HepG2 (cell line): ENCODE data around the gene DLAT. TPM values are rescaled to one million over a fixed set of nuclear protein-coding genes. Genes with fewer than 3 reads are reported as not detected.

Experiments
- ATAC-seq: fragments of 200-7000 bp; cut with Tn5 transposase; 3 replicates; pipeline ENCODE4 v1.9.1; 2020; ENCODE audit warnings: mild to moderate bottlenecking, moderate library complexity
- BruUV-seq: library from RNA; stranded (reverse); fragments of 400-500 nt; replicated peaks from 2 replicates; lab custom pipeline; 2021; lab: Mats Ljungman, UMichigan
- CTCF ChIA-PET: fragments of 300-600 bp; formaldehyde crosslinking; extraction: SDS; loops from one replicate; lab custom pipeline; 2021; ENCODE audit warnings: low total read pairs, inconsistent platforms, low intra/inter-chr PET ratio; lab: Yijun Ruan, JAX
- POLR2A ChIA-PET: fragments of 350-600 bp; sonication (Branson Sonifier 250); formaldehyde crosslinking; loops from one replicate; lab custom pipeline; 2020; ENCODE audit warnings: antibody characterized with exemption, inconsistent platforms; lab: Yijun Ruan, JAX
- DNase-seq: peaks from one replicate; pipeline ENCODE4 v3.0.0-alpha.2; 2015; ENCODE audit warnings: low spot score
- FAIRE-seq: peaks from 3 replicates; lab custom pipeline; 2011; peaks lifted over from hg19 to GRCh38; lab: Jason Lieb, UNC
- H2AFZ ChIP-seq: one replicate; pipeline ENCODE4 v1.6.1; 2011; ENCODE audit warnings: low read length, inconsistent platforms
- H3K27ac ChIP-seq: fragments of 300-600 bp; 3 replicates; pipeline ENCODE4 v1.8.0; 2011; ENCODE audit warnings: mixed run types, mild to moderate bottlenecking, mixed read lengths, low read length, inconsistent platforms; ENCODE audit not compliant: insufficient read depth; ENCODE audit errors: extremely low read length
- H3K27me3 ChIP-seq, 2 experiments: fragments of 200-600 bp in 1 of 2; 2 replicates in 1 of 2; 3 replicates in 1 of 2; pipeline versions ENCODE4 v1.6.0 to v1.8.0; 2011; ENCODE audit warnings: low read length in 2 of 2, mild to moderate bottlenecking in 2 of 2, moderate library complexity in 2 of 2, inconsistent platforms in 1 of 2; ENCODE audit not compliant: insufficient read depth in 2 of 2, control insufficient read depth in 1 of 2
- H3K36me3 ChIP-seq, 2 experiments: fragments of 200-600 bp in 1 of 2; replicated peaks in 1 of 2; 2 replicates in 1 of 2; 3 replicates in 1 of 2; pipeline versions ENCODE4 v1.5.1 to v1.8.0; 2011; ENCODE audit warnings: low read length in 2 of 2, inconsistent platforms in 1 of 2; ENCODE audit not compliant: insufficient read depth in 2 of 2, control insufficient read depth in 1 of 2
- H3K4me1 ChIP-seq: 2 replicates; pipeline ENCODE4 v1.5.1; 2012; ENCODE audit warnings: low read length, inconsistent platforms; ENCODE audit not compliant: insufficient read depth
- H3K4me2 ChIP-seq: 2 replicates; pipeline ENCODE4 v1.6.0; 2011; ENCODE audit warnings: low read depth, low read length, inconsistent platforms
- H3K4me3 ChIP-seq, 3 experiments: fragments of 200-600 bp in 1 of 3; sonication (generic), shearing (Covaris generic) in 1 of 3; replicated peaks in 1 of 3; 2 replicates each; pipeline ENCODE4 v1.5.1; 2011 to 2016; ENCODE audit warnings: low read length in 3 of 3, inconsistent platforms in 2 of 3, low read depth in 2 of 3, mild to moderate bottlenecking in 2 of 3, control low read depth in 1 of 3, mixed read lengths in 1 of 3; ENCODE audit not compliant: insufficient read depth in 1 of 3
- H3K79me2 ChIP-seq: one replicate; pipeline ENCODE4 v1.6.1; 2011; ENCODE audit warnings: low read length, inconsistent platforms; ENCODE audit not compliant: insufficient read depth
- H3K9ac ChIP-seq: 2 replicates; pipeline ENCODE4 v1.6.0; 2011; ENCODE audit warnings: mild to moderate bottlenecking, low read depth, low read length, inconsistent platforms; ENCODE audit not compliant: insufficient read depth
- H3K9me3 ChIP-seq: 2 replicates; pipeline ENCODE4 v1.5.1; 2012; ENCODE audit warnings: mild to moderate bottlenecking, low read length
- H4K20me1 ChIP-seq: 2 replicates; pipeline ENCODE4 v1.6.0; 2011; ENCODE audit warnings: inconsistent platforms, mild to moderate bottlenecking, low read length, moderate library complexity; ENCODE audit not compliant: insufficient read depth
- CTCF ChIP-seq: sonication (generic); formaldehyde crosslinking; IDR thresholded peaks from 2 replicates; pipeline ENCODE4 v1.5.0; 2020; ENCODE audit warnings: mild to moderate bottlenecking, missing genetic modification reagents, moderate library complexity
- STAG1 ChIP-seq: sonication (generic); formaldehyde crosslinking; IDR thresholded peaks from 2 replicates; pipeline ENCODE4 v1.4.0; 2020; ENCODE audit warnings: missing genetic modification reagents
- ZFP41 ChIP-seq: sonication (generic); formaldehyde crosslinking; IDR thresholded peaks from 2 replicates; pipeline ENCODE4 v1.4.0; 2020; ENCODE audit warnings: mild to moderate bottlenecking, missing genetic modification reagents, borderline replicate concordance
- ZNF703 ChIP-seq: sonication (generic); formaldehyde crosslinking; IDR thresholded peaks from 2 replicates; pipeline ENCODE4 v1.5.1; 2020; ENCODE audit warnings: missing genetic modification reagents, mild to moderate bottlenecking, moderate library complexity, borderline replicate concordance
- ZNF766 ChIP-seq: sonication (generic); formaldehyde crosslinking; IDR thresholded peaks from 2 replicates; pipeline ENCODE4 v1.5.0; 2020; ENCODE audit warnings: missing genetic modification reagents, borderline replicate concordance
- ZNF784 ChIP-seq: sonication (generic); formaldehyde crosslinking; IDR thresholded peaks from 2 replicates; pipeline ENCODE4 v1.5.1; 2020; ENCODE audit warnings: missing genetic modification reagents, mild to moderate bottlenecking, borderline replicate concordance
- WGBS: methylation state at CpG from one replicate; pipeline ENCODE4 v1.1.6; 2017; ENCODE audit warnings: low lambda C conversion rate; 5-methylcytosine and 5-hydroxymethylcytosine counted together
- in situ Hi-C: cut with HindIII; loops from 2 replicates; pipeline ENCODE4 v1.10.0; 2017; ENCODE audit warnings: low pct_unique_long_range_greater_than_20kb; ENCODE audit not compliant: extremely low pct_ligation_motif_present
- intact Hi-C: fragments of 100-400 bp; cut with micrococcal nuclease; formaldehyde crosslinking; loops from one replicate; pipeline ENCODE4 v1.10.0; 2022; ENCODE audit not compliant: unreplicated experiment
- polyA plus RNA-seq, 8 experiments: library from polyadenylated mRNA; depleted of rRNA in 3 of 8; stranded (reverse) in 7 of 8; unstranded in 1 of 8; fragments of >200 nt; fragmentation: Illumina TruSeq in 4 of 8; extraction: Trizol in 4 of 8; gene quantifications; 2 replicates each; pipeline versions ENCODE4 v1.2.1 to v1.2.3, GENCODE V29; 2011 to 2016; ENCODE audit warnings: low read depth in 4 of 8, missing spikeins in 1 of 8, mixed read lengths in 1 of 8; ENCODE audit not compliant: insufficient read depth in 1 of 8
- total RNA-seq, 5 experiments: library from RNA; depleted of rRNA; stranded (reverse); fragments of >200 nt; fragmentation: Illumina TruSeq; extraction: Trizol; gene quantifications; 2 replicates each; pipeline ENCODE4 v1.2.3, GENCODE V29; 2016; ENCODE audit warnings: low read depth in 1 of 5

The DLAT gene
- total and polyA plus RNA-seq, 2 of the 13 experiments (the other 11 are each of a cell fraction or from before 2014, with no cell fraction given), result 26.4 to 62.2 TPM

- CTCF ChIA-PET, result no interaction called here
- peaks cover 35% of the 10 kb centered on the region for H3K4me1 ChIP-seq
- TF ChIP-seq ZNF766, result no peak
- TF ChIP-seq ZFP41, result no peak
- TF ChIP-seq ZNF784 (CRISPR knock-in tag), result no peak
- TF ChIP-seq, all 625 proteins: peak for 0
- H3K79me2 ChIP-seq, result no peaks in the 10 kb centered on the region
- H3K9ac ChIP-seq, result no peak overlapping the region
- WGBS, result 92% methylated on average over 5 of the region's 5 CpGs
- H3K36me3 ChIP-seq, result peaks cover 0 to 20% of the 10 kb centered on the region in 2 experiments; a peak in 4 of 5 replicates
- POLR2A ChIA-PET, result no interaction called here
- intact Hi-C loops, result no loop called here
- no peaks in the 10 kb centered on the region for H4K20me1 ChIP-seq
- DNase-seq (no peak), ATAC-seq (no peak), FAIRE-seq (no peak)
- no peak overlapping the region for H3K4me2 ChIP-seq
- H3K4me3 ChIP-seq, result no peak overlapping the region
- in situ Hi-C loops, result no loop called here
- H3K27me3 ChIP-seq, result no peaks in the 10 kb centered on the region
- no peak overlapping the region for H2AFZ ChIP-seq
- no peaks in the 10 kb centered on the region for H3K9me3 ChIP-seq
- no peak overlapping the region for H3K27ac ChIP-seq
- BruUV-seq, result TSS peak; percentile 33
Measured at GRCh38 chr11:112019066-112019465, 6.1 kb upstream of the DLAT start.

- ATAC-seq, result no peak
- intact Hi-C loops (loop anchor here (10.0 kb wide), 1 partner anchor 88 kb away; the partner anchor contains the start of gene DIXDC1), in situ Hi-C loops (no loop called here)
- peak; percentile 49 for FAIRE-seq
- H3K36me3 ChIP-seq, result peaks cover 0 to 20% of the 10 kb centered on the region in 2 experiments; a peak in 3 of 5 replicates
- H3K9me3 ChIP-seq, result no peaks in the 10 kb centered on the region
- BruUV-seq, result no TSS peak
- peak; percentile 40 for TF ChIP-seq STAG1 (CRISPR knock-in tag)
- peak; percentile 37 for TF ChIP-seq CTCF
- TF ChIP-seq ZNF703, result no peak
- no peak overlapping the region for H3K4me2 ChIP-seq
- H3K9ac ChIP-seq, result no peak overlapping the region
- H3K27ac ChIP-seq, result no peak overlapping the region
- ChIA-PET POLR2A (interaction anchor here (0.9 to 1.4 kb wide), 3 partner anchors 17 to 152 kb away, joined by 3 to 5 read pairs (median 4); partner anchors contain the start of gene ALG9), CTCF (interaction anchor here (1.7 kb wide), 1 partner anchor 92 kb away, joined by 3 read pairs; no protein-coding TSS in a partner anchor)
- H3K4me1 ChIP-seq, result peaks cover 20% of the 10 kb centered on the region
- no peaks in the 10 kb centered on the region; a peak in 1 of 5 replicates for H3K27me3 ChIP-seq
- H2AFZ ChIP-seq, result no peak overlapping the region
- peak; percentile 6 for DNase-seq
- peaks cover 8% of the 10 kb centered on the region for H3K79me2 ChIP-seq
- no peaks in the 10 kb centered on the region for H4K20me1 ChIP-seq
- WGBS, result 95% methylated on average over 3 of the region's 3 CpGs
- no peak overlapping the region for H3K4me3 ChIP-seq
Measured at GRCh38 chr11:112023104-112023503, 2.1 kb upstream of the DLAT start.
